ENCODE results near the gene CYTIP. TPM values are rescaled to one million over a fixed set of nuclear protein-coding genes. Genes with fewer than 3 reads are reported as not detected.

Gene CYTIP
- total and polyA plus RNA-seq, 4 donors, result 7.4 to 45.9 (median 29.4) TPM

DNA sequence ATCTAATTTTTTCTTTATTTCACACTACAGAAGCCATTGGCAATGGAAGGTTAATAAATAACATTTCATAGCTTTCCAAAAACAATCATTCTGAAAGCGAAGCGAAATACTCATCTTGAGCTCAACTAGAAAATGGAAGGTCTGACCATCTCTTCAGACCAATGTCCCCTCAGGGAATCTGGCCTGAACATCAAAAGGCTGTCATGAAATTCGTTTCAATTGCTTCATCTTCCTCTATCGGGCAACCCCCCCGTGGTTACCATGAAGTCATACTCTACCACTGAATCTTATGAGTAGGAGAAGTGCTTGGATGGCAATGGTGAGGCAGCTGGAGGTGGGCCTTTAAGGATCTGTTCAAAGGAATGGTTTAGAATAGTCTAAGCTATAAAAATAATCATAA lies 22.9 kb upstream of the CYTIP start:
- ATAC-seq (ENCODE audit: insufficient read depth, low FRiP score) (no peak), DNase-seq (no peak)
- TF ChIP-seq, protein P1, sequence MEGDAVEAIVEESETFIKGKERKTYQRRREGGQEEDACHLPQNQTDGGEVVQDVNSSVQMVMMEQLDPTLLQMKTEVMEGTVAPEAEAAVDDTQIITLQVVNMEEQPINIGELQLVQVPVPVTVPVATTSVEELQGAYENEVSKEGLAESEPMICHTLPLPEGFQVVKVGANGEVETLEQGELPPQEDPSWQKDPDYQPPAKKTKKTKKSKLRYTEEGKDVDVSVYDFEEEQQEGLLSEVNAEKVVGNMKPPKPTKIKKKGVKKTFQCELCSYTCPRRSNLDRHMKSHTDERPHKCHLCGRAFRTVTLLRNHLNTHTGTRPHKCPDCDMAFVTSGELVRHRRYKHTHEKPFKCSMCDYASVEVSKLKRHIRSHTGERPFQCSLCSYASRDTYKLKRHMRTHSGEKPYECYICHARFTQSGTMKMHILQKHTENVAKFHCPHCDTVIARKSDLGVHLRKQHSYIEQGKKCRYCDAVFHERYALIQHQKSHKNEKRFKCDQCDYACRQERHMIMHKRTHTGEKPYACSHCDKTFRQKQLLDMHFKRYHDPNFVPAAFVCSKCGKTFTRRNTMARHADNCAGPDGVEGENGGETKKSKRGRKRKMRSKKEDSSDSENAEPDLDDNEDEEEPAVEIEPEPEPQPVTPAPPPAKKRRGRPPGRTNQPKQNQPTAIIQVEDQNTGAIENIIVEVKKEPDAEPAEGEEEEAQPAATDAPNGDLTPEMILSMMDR (IDR thresholded peaks at IDR 0.05; ENCODE audit: control extremely low read depth, extremely low read depth), result no peak
- Histone ChIP-seq H3K4me3 (no peak overlapping the region), H3K36me3 (ENCODE audit: control insufficient read depth in 4 of 4, insufficient read depth in 4 of 4, low read length in 4 of 4) (no peaks in the 10 kb centered on the region), H3K9ac (ENCODE audit: insufficient read depth in 1 of 2, low read length in 2 of 2) (no peak overlapping the region), H3K4me1 (ENCODE audit: control insufficient read depth in 5 of 5, insufficient read depth in 5 of 5, low read length in 5 of 5) (peaks cover 0 to 1% (median 0%) of the 10 kb centered on the region in 5 donors), H3K9me3 (ENCODE audit: control insufficient read depth in 4 of 4, insufficient read depth in 3 of 4, low read length in 3 of 4) (no peaks in the 10 kb centered on the region), H3K27me3 (ENCODE audit: control insufficient read depth in 3 of 3, insufficient read depth in 3 of 3, low read length in 2 of 3) (no peaks in the 10 kb centered on the region), H3K27ac (ENCODE audit: low read depth in 1 of 2, low read length in 1 of 2) (no peak overlapping the region)
- WGBS, 2 donors, result 56 to 78% methylated on average over 5 of the region's 5 CpGs

DNA sequence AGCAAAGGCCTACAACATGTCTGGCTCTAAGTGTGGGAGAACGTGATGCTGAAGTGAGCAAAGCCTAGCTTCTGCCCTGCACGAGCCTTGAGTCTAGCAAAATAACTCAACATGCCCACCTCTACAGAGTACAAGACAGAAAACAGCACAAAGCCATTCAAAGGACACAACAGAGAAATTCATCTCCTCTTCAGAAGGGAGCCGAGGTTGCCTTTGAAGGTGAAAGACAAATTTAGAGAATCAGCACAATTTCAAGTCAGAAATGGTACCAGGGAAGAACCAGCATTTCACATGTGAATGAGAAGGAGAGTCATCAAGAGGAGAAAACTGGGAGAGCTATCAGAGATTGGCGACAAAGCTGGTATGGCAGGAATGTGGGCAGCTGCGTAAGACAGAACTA lies 21.7 kb upstream of the CYTIP start:
- H3K27ac ChIP-seq (ENCODE audit: low read depth in 1 of 2, low read length in 1 of 2), result no peak overlapping the region
- H3K36me3 ChIP-seq (ENCODE audit: control insufficient read depth in 4 of 4, insufficient read depth in 4 of 4, low read length in 4 of 4), result no peaks in the 10 kb centered on the region
- no peaks in the 10 kb centered on the region for H3K27me3 ChIP-seq (ENCODE audit: control insufficient read depth in 3 of 3, insufficient read depth in 3 of 3, low read length in 2 of 3)
- WGBS, 2 donors, result 91 to 94% methylated on average over 5 of the region's 5 CpGs
- DNase-seq, result no peak
- H3K4me3 ChIP-seq, result no peak overlapping the region
- peaks cover 0 to 8% (median 4%) of the 10 kb centered on the region in 5 donors for H3K4me1 ChIP-seq (ENCODE audit: control insufficient read depth in 5 of 5, insufficient read depth in 5 of 5, low read length in 5 of 5)
- TF ChIP-seq, protein P1 (IDR thresholded peaks at IDR 0.05; ENCODE audit: control extremely low read depth, extremely low read depth), result no peak
- ATAC-seq (ENCODE audit: insufficient read depth, low FRiP score), result no peak
- no peak overlapping the region for H3K9ac ChIP-seq (ENCODE audit: insufficient read depth in 1 of 2, low read length in 2 of 2)
- H3K9me3 ChIP-seq (ENCODE audit: control insufficient read depth in 4 of 4, insufficient read depth in 3 of 4, low read length in 3 of 4), result no peaks in the 10 kb centered on the region

DNA sequence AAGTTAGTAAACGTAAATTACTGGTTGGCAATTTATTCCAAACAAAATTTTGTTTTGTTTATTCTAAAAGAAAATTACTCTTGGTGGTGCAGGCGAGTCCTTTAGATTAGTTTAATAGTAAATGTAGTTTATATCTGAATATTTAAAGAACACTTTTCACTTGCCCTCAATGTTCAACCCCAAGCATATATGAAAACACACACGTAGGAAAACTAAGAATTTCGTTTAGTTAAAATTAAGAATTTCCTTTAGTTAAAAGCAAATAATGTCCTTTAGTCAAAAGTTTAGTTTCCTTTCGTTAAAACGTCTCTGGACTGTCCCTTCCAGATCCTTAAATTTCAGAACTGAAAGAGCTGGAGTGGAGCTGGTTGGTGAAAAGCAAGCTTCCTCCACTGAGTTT lies 19.1 kb upstream of the CYTIP start:
- H3K27ac ChIP-seq (ENCODE audit: low read depth in 1 of 2, low read length in 1 of 2), result no peak overlapping the region
- no peak overlapping the region for H3K4me3 ChIP-seq
- no peaks in the 10 kb centered on the region for H3K9me3 ChIP-seq (ENCODE audit: control insufficient read depth in 4 of 4, insufficient read depth in 3 of 4, low read length in 3 of 4)
- ATAC-seq (ENCODE audit: insufficient read depth, low FRiP score) (no peak), DNase-seq (no peak)
- H3K36me3 ChIP-seq (ENCODE audit: control insufficient read depth in 4 of 4, insufficient read depth in 4 of 4, low read length in 4 of 4), result no peaks in the 10 kb centered on the region
- 86 to 93% methylated on average over 6 of the region's 6 CpGs for WGBS, 2 donors
- H3K27me3 ChIP-seq (ENCODE audit: control insufficient read depth in 3 of 3, insufficient read depth in 3 of 3, low read length in 2 of 3), result no peaks in the 10 kb centered on the region
- TF ChIP-seq, protein P1 (IDR thresholded peaks at IDR 0.05; ENCODE audit: control extremely low read depth, extremely low read depth), result no peak
- peaks cover 0 to 24% (median 7%) of the 10 kb centered on the region in 5 donors for H3K4me1 ChIP-seq (ENCODE audit: control insufficient read depth in 5 of 5, insufficient read depth in 5 of 5, low read length in 5 of 5)
- H3K9ac ChIP-seq (ENCODE audit: insufficient read depth in 1 of 2, low read length in 2 of 2), result no peak overlapping the region

DNA sequence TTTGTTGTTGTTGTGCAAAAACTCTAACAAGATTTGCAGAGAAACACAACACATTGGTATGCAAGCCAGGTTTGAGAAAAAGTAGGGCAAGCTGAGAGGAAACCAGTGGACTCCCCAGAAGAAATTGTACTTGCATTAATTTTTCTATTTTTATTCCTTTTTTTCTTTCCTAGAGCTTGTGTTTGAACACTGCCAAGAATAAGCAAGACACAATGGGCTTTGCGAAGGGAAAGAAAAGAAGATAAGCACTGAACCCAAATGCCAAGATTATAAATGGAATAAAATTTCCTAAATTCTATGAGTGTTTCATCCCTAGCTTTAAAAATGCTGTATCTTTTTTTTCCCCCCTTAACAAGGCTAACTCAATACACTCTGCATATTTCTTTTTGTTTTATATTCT lies 17.0 kb upstream of the CYTIP start:
- 63 to 91% methylated on average over 1 of the region's 1 CpG for WGBS, 2 donors
- no peak overlapping the region for H3K4me3 ChIP-seq
- no peak for DNase-seq
- H3K36me3 ChIP-seq (ENCODE audit: control insufficient read depth in 4 of 4, insufficient read depth in 4 of 4, low read length in 4 of 4), result no peaks in the 10 kb centered on the region
- no peak overlapping the region for H3K27ac ChIP-seq (ENCODE audit: low read depth in 1 of 2, low read length in 1 of 2)
- peaks cover 0 to 24% (median 7%) of the 10 kb centered on the region in 5 donors for H3K4me1 ChIP-seq (ENCODE audit: control insufficient read depth in 5 of 5, insufficient read depth in 5 of 5, low read length in 5 of 5)
- ATAC-seq (ENCODE audit: insufficient read depth, low FRiP score), result no peak
- H3K27me3 ChIP-seq (ENCODE audit: control insufficient read depth in 3 of 3, insufficient read depth in 3 of 3, low read length in 2 of 3), result no peaks in the 10 kb centered on the region
- no peak overlapping the region for H3K9ac ChIP-seq (ENCODE audit: insufficient read depth in 1 of 2, low read length in 2 of 2)
- H3K9me3 ChIP-seq (ENCODE audit: control insufficient read depth in 4 of 4, insufficient read depth in 3 of 4, low read length in 3 of 4), result no peaks in the 10 kb centered on the region
- TF ChIP-seq, protein P1 (IDR thresholded peaks at IDR 0.05; ENCODE audit: control extremely low read depth, extremely low read depth), result no peak
